IPS-NIHi7 (cell line): ENCODE results near the gene DDA1.
A peak's percentile ranks its signal among the peaks of the same experiment; 100 is the strongest.
"Not testable (repeated sequence)": the region's sequence is repeated elsewhere in the genome, so short reads cannot be mapped to it uniquely, and the experiment has no call there.

ENCODE experiments used
- DNase-seq: peaks from one replicate; pipeline ENCODE4 v3.0.0; 2012; ENCODE audit warnings: mixed read lengths; ENCODE audit errors: extremely low spot score

Gene DDA1

GRCh38 chr19:17309198-17309964 is at the start of gene DDA1:
DDA1 (plus strand) TSS chr19:17309563; CDS start chr19:17309655, 92 bp downstream.
- peak; percentile 97 for DNase-seq

GRCh38 chr19:17259934-17260333 is 49.4 kb upstream of the DDA1 start:
- DNase-seq, result no peak

DNA sequence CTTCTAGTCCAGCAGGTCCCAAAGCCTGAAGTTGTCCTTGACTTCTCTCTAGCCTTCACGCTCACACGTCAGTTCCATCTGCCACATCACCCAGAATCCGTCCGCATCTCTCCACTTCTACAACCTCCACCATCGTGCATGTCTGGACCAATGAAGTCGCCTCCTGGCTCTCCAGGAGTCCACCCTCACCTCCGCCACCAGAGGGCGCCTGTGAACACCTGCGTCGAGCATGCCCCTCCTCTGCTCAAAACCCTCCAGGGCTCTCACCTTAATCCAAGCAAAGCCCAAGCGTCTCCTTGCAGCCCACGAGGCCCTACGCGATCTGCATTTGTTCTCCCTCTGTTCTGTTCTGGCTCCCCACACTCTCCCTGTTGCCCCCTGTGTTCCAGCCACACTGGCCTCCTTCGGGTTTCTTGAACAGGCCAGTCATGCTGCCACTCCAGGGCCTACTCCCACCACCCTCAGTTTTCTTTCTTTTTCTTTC is 48.5 kb upstream of the DDA1 start:
- DNase-seq, result peak; percentile 93

GRCh38 chr19:17262557-17262956 is 46.8 kb upstream of the DDA1 start:
- DNase-seq, result no peak

- no peak for DNase-seq
Measured at GRCh38 chr19:17263712-17264640, 45.4 kb upstream of the DDA1 start.

GRCh38 chr19:17264641-17264979 is 44.8 kb upstream of the DDA1 start, which contains the start of gene USHBP1:
USHBP1 (minus strand) TSS chr19:17264745; CDS start chr19:17264299, 446 bp downstream.
- DNase-seq, result peak; percentile 68

DNA sequence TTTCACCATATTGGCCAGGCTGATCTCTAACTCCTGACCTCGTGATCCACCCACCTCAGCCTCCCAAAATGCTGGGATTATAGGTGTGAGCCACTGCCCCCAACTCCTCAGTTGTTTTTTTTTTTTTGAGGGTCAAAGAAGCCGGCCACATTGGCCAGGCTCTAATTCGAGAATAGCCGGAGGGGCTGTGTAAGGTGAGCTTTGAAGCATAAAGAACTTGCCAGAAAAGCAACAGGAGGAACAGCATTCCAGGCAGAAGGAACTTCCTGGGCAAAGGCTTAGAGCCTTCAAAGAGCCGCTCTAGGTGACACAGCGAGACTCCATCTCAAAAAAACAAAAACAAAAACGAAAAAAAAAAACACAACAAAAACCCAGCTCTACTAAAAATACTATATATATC is 43.3 kb upstream of the DDA1 start:
- no peak for DNase-seq

DNA sequence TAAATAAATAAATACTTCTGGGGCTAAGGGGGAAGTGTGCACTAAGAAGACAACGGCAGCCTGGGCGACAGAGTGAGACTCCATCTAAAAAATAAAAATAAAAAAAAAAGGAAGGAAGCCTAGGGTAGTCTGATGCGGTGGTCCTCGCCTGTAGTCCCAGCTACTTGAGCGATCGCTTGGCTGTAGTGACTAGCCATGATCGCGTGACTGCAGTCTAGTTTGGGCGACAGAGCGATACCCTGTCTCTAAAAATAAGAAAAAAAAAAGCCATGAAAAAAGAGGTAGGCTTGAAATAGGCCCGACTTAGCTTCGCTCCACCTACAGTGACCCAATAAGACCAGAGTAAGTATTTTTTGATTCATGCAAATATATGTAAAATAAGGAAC is 42.8 kb upstream of the DDA1 start:
- DNase-seq, result no peak

DNA sequence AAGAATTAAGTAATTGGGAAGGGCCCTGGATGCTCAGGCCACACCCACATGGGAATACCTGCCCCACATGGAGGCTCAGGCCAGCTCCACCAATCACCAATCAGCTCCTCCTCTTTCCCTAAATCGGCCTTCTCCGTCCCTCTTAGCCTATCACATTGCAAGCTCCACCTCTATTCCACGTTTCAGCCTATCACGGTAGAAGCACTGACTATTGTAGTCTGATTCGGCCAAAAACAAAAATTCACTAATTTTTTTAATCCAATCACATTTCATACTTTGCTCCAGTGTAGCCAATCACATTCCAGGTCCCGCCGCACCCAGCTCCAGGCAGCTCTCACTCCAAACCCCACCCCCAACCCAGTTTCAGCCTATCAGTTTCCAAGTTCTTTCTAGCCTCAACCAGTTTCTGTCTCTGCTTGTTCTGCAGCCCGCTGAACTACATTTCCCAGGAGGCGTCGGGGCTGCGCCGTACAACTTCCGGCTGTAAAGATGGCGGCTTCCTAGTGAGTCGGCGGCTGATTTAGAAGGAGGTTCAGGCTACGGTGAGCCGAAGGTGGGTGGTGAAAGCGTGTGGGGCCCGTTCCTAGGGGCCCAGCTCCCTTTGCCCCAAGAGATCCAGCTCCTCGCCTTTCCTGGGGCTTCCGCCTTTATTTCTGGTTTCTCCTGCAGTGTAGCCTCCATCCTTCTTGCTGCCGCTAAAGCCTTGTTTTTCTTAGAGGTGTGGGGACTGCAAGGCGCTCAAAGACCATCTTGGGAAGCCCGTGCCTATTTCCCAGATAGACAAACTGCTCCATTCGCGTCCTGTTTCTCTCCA is 42.2 kb upstream of the DDA1 start, which contains the start of gene BABAM1:
BABAM1 (plus strand) TSS at position 469 of the 814 bp plus-strand sequence. CDS start 1,364 bp downstream, outside the sequence.
- peak; percentile 99 for DNase-seq

DNA sequence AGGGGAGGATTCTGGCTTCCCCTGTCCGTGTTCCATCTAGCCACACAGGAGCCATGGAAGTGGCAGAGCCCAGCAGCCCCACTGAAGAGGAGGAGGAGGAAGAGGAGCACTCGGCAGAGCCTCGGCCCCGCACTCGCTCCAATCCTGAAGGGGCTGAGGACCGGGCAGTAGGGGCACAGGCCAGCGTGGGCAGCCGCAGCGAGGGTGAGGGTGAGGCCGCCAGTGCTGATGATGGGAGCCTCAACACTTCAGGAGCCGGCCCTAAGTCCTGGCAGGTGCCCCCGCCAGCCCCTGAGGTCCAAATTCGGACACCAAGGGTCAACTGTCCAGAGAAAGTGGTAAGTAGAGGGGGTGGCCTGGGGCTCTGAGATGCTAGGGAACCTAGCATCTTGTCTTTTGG is 40.6 kb upstream of the DDA1 start:
- DNase-seq, result no peak

GRCh38 chr19:17274892-17275291 is 34.5 kb upstream of the DDA1 start:
- DNase-seq, result not testable (repeated sequence)

- no peak for DNase-seq
Measured at GRCh38 chr19:17275441-17276175, 33.8 kb upstream of the DDA1 start.

DNA sequence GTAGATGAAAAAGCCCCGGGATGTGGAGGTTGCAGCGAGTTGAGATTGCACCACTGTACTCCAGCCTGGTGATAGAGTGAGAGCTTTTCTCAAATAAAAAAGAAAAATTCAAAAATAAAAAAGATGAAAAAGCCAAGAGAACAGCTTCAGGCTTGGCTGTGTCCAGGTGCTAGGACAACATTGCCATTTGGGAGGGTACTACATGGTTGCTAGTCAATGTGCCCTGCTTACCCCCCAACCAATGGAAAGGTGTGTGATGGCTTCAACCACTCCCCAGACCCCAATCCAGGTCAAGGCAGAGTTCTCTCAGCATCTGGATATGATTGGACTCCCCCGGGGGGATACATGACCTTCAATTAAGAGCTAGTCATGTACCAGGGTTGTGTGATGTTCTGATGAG is 29.9 kb upstream of the DDA1 start:
- DNase-seq, result no peak

DNA sequence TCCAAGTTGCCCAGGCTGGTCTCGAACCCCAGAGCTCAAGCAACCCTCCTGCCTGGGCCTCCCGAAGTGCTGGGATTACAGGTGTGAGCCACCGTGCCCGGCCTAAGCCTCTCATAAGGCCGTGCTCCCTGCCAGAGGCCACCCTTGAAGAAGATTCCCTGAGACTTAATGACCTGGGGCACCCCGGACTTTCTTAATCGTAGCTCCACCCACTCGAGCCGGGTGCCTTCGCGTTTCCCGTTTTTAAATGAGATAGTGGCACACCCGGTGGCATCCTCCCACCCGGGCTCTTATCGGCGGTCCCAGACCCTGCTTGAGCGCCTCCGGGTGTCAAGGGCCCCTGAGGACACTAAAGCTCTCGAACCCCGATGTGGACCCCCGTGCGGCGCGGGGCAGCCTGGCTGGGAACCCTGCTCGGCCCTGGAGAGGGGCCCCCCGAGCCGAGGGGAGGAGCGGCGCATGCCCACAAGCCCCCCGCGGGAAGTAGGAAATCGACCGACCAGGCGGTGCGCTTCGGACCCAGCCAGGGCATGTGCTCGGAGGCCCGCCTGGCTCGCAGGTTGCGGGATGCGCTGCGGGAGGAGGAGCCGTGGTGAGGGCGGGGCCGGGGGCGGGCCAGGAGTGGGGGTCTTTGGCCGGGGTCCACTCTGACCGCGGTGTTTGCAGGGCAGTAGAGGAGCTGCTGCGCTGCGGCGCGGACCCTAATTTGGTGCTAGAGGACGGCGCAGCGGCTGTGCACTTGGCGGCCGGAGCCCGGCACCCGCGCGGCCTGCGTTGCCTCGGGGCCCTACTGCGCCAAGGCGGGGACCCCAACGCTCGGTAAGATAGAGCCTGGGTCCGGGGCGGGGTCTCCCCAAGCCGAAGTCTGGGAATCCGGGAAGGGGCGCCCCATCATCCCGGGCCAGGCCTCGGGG is 27.7 kb upstream of the DDA1 start, which contains the start of gene ANKLE1:
ANKLE1 (plus strand) TSS at position 511 of the 914 bp plus-strand sequence; CDS start at position 531, 20 bp downstream.
- DNase-seq, result peak; percentile 57

DNA sequence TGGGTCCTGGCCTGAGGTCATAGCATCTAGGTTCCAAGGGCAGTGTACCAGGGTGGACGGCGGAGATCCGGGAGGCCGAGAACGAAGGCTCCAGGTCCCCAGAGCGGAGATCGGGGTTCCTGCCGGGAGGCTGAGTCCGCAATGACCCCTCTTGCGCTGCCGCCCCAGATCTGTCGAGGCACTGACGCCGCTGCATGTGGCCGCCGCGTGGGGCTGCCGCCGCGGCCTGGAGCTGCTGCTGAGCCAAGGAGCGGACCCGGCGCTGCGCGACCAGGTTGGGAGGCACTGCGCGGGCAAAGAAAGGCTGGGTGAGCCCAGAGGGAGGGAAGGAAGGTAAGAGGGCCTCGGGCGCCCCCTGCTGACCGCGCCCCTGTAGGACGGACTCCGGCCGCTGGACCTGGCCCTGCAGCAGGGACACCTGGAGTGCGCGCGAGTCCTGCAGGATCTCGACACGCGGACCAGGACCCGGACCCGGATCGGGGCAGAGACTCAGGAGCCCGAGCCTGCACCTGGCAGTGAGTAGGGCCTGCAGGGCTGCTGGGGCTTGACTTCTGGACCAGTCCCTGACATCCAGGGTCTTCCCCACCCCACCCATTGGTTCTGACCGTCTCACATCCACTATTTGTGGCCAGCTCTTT is 26.8 kb upstream of the DDA1 start:
- DNase-seq, result peak; percentile 92

DNA sequence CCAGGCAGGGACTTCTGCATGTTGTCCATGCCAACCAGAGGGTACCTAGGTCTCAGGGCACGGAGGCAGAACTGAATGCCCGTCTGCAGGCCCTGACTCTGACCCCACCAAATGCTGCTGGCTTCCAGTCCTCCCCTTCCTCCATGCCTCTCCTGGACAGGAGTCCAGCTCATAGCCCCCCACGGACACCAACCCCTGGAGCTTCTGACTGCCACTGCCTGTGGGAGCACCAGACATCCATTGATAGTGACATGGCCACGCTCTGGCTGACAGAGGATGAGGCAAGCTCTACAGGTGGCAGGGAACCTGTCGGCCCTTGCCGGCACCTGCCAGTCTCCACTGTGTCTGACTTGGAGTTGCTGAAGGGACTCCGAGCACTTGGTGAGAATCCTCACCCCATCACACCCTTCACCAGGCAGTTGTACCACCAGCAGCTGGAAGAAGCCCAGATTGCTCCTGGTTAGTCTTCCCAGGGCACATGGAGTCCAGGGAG is 25.8 kb upstream of the DDA1 start:
- DNase-seq, result no peak

DNA sequence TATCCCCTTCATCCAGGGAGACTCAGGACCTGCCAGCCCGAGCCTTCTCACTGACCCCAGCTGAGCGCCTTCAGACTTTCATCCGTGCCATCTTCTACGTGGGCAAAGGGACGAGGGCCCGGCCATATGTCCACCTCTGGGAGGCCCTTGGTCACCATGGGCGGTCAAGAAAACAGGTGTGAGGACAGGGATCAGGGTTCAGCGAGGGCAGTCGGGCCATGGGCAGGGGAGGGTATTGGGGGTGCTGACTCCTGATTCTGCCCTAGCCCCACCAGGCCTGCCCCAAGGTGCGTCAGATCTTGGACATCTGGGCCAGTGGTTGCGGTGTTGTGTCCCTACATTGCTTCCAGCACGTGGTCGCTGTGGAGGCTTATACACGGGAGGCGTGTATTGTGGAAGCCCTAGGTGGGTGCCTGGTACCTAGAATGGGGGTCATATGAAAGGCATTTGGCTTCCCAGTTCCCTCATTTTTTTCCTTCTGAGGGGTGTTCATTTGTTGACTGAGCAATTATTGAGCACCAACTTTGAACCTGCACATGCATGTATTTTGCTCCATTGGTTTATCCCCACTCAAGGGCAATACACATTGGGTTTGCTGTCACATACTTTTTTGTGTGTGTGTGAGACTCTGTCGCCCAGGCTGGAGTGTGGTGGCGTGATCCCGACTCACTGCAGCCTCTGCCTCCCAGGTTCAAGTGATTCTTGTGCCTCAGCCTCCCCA is 23.8 kb upstream of the DDA1 start:
- no peak for DNase-seq

GRCh38 chr19:17286263-17286662 is 23.1 kb upstream of the DDA1 start:
- no peak for DNase-seq
